PC-9 (cell line): ENCODE measurements around the gene MANBA.

Experiments
- CTCF ChIP-seq: fragments of 200-600 bp; sonication (generic); conservative IDR thresholded peaks from 2 replicates; pipeline ENCODE4 v1.6.1; 2017; ENCODE audit warnings: mixed run types, antibody characterized with exemption, mild to moderate bottlenecking, moderate library complexity
- EZH2 ChIP-seq: fragments of 200-600 bp; sonication (generic); IDR thresholded peaks from 2 replicates; pipeline ENCODE4 v1.8.0; 2017; ENCODE audit warnings: antibody characterized with exemption, low read depth

GRCh38 chr4:102717448-102718092 is 43.2 kb downstream of the MANBA start:
- TF ChIP-seq EZH2 (no peak), CTCF (no peak)
